Fibroblast of villous mesenchyme (primary cell): Measurements from ENCODE around the gene ACADL. TPM values are rescaled to one million over a fixed set of nuclear protein-coding genes. Genes with fewer than 3 reads are reported as not detected.

ENCODE experiments used
- DNase-seq: peaks from one replicate; pipeline ENCODE4 v3.0.0-alpha.2; 2010; ENCODE audit warnings: low read depth
- H3K4me3 ChIP-seq: 2 replicates; pipeline ENCODE4 v1.5.1; 2011; ENCODE audit warnings: low read depth, mild to moderate bottlenecking, low read length
- CTCF ChIP-seq: IDR thresholded peaks from 2 replicates; pipeline ENCODE4 v1.5.1; 2012; ENCODE audit warnings: low read depth, mild to moderate bottlenecking, low read length; ENCODE audit not compliant: insufficient read depth
- total RNA-seq: library from RNA; depleted of rRNA; stranded (reverse); fragments of >200 nt; gene quantifications from 2 replicates; pipeline ENCODE4 v1.2.3, GENCODE V29; 2012

ACADL gene
- total RNA-seq, 1 donor = not detected

- H3K4me3 ChIP-seq = peak overlapping the region; percentile 80
- no peak for TF ChIP-seq CTCF
- DNase-seq = peak; percentile 97
Measured at GRCh38 chr2:210170446-210171303, 54.6 kb downstream of the ACADL start.

GRCh38 chr2:210170196-210170445 lies 55.1 kb downstream of the ACADL start:
- peak overlapping the region; percentile 80 for H3K4me3 ChIP-seq
- no peak for DNase-seq
- no peak for TF ChIP-seq CTCF

- TF ChIP-seq CTCF = no peak
- peak overlapping the region; percentile 80 for H3K4me3 ChIP-seq
- DNase-seq = peak; percentile 90
Measured at GRCh38 chr2:210169516-210170195, 55.6 kb downstream of the ACADL start.

- TF ChIP-seq CTCF = no peak
- DNase-seq = no peak
- H3K4me3 ChIP-seq = no peak overlapping the region
Measured at GRCh38 chr2:210167227-210167626, 58.0 kb downstream of the ACADL start.

- H3K4me3 ChIP-seq = no peak overlapping the region
- TF ChIP-seq CTCF = no peak
- DNase-seq = no peak
Measured at GRCh38 chr2:210162466-210163124, 62.7 kb downstream of the ACADL start.

GRCh38 chr2:210159059-210159458 lies 66.2 kb downstream of the ACADL start:
- H3K4me3 ChIP-seq = no peak overlapping the region
- no peak for TF ChIP-seq CTCF
- no peak for DNase-seq
